PC-3 (cell line): ENCODE results near the gene CEND1. TPM values are rescaled to one million over a fixed set of nuclear protein-coding genes. Genes with fewer than 3 reads are reported as not detected.

Experiments used
- ATAC-seq: fragments of 200-7000 bp; cut with Tn5 transposase; 2 replicates; pipeline ENCODE4 v1.9.1; 2020; ENCODE audit warnings: mild to moderate bottlenecking, moderate library complexity
- BruUV-seq: library from RNA; stranded (reverse); fragments of 400-500 nt; replicated peaks from 2 replicates; lab custom pipeline; 2021; lab: Mats Ljungman, UMichigan
- CTCF ChIA-PET: fragments of 300-600 bp; sonication (Branson Sonifier 250); formaldehyde crosslinking; loops from one replicate; lab custom pipeline; 2022; ENCODE audit warnings: antibody characterized with exemption; lab: Charles Lee
- POLR2A ChIA-PET: fragments of 300-600 bp; sonication (Branson Sonifier 250); formaldehyde crosslinking; loops from one replicate; lab custom pipeline; 2022; ENCODE audit warnings: antibody characterized with exemption; ENCODE audit not compliant: unreplicated experiment; lab: Charles Lee
- DNase-seq: peaks from one replicate; pipeline ENCODE4 v3.0.0-alpha.2; 2015
- H2AFZ ChIP-seq: fragments of 300-600 bp; sonication (generic); 2 replicates; pipeline ENCODE4 v1.6.0; 2016; ENCODE audit warnings: antibody characterized with exemption, low read length
- H3F3A ChIP-seq: fragments of 300-600 bp; sonication (generic); one replicate; pipeline ENCODE4 v1.6.0; 2017; ENCODE audit warnings: antibody characterized with exemption, low read length, control low read depth, mild to moderate bottlenecking; ENCODE audit not compliant: unreplicated experiment
- H3K27ac ChIP-seq: fragments of 300-600 bp; sonication (generic); 2 replicates; pipeline ENCODE4 v1.5.1; 2016; ENCODE audit warnings: mild to moderate bottlenecking, low read length
- H3K27me3 ChIP-seq: fragments of 300-600 bp; sonication (generic); 2 replicates; pipeline ENCODE4 v1.6.1; 2016; ENCODE audit warnings: low read length, mixed read lengths
- H3K36me3 ChIP-seq: fragments of 300-600 bp; sonication (generic); 2 replicates; pipeline ENCODE4 v1.6.1; 2016; ENCODE audit warnings: low read depth, mixed run types, low read length, mixed read lengths
- H3K4me1 ChIP-seq: fragments of 300-600 bp; sonication (generic); 2 replicates; pipeline ENCODE4 v1.5.1; 2016; ENCODE audit warnings: low read length; ENCODE audit not compliant: insufficient read depth
- H3K4me2 ChIP-seq: fragments of 300-600 bp; sonication (generic); 2 replicates; pipeline ENCODE4 v1.6.0; 2016; ENCODE audit warnings: low read length
- H3K4me3 ChIP-seq: fragments of 300-600 bp; sonication (generic); 2 replicates; pipeline ENCODE4 v1.5.1; 2016; ENCODE audit warnings: mild to moderate bottlenecking, low read length, mixed read lengths
- H3K79me2 ChIP-seq: fragments of 300-600 bp; sonication (generic); 2 replicates; pipeline ENCODE4 v1.6.1; 2017; ENCODE audit warnings: low read length, mixed read lengths
- H3K9ac ChIP-seq: fragments of 300-600 bp; sonication (generic); 2 replicates; pipeline ENCODE4 v1.6.0; 2016; ENCODE audit warnings: mild to moderate bottlenecking, low read length
- H3K9me2 ChIP-seq: fragments of 300-600 bp; sonication (generic); replicated peaks from 2 replicates; pipeline ENCODE4 v1.6.1; 2016; ENCODE audit warnings: mixed run types, low read length, mixed read lengths
- H3K9me3 ChIP-seq: fragments of 300-600 bp; sonication (generic); 2 replicates; pipeline ENCODE4 v1.6.1; 2016; ENCODE audit warnings: low read length, mixed read lengths
- H4K20me1 ChIP-seq: fragments of 300-600 bp; sonication (generic); 2 replicates; pipeline ENCODE4 v1.6.1; 2016; ENCODE audit warnings: low read length, mixed read lengths
- CTCF ChIP-seq: fragments of 300-600 bp; sonication (generic); conservative IDR thresholded peaks from 2 replicates; pipeline ENCODE4 v1.5.1; 2017; ENCODE audit warnings: antibody characterized with exemption, low read depth, mild to moderate bottlenecking, low read length
- EZH2 ChIP-seq: fragments of 300-600 bp; sonication (generic); IDR thresholded peaks from one replicate; pipeline ENCODE4 v1.6.1; 2017; ENCODE audit warnings: antibody characterized with exemption, mild to moderate bottlenecking, low read length; ENCODE audit not compliant: unreplicated experiment
- EZH2phosphoT487 ChIP-seq: fragments of 300-600 bp; sonication (generic); IDR thresholded peaks from 2 replicates; pipeline ENCODE4 v1.6.1; 2018; ENCODE audit warnings: mild to moderate bottlenecking, antibody characterized with exemption, low read length, borderline replicate concordance
- intact Hi-C: fragments of 100-400 bp; cut with micrococcal nuclease; formaldehyde crosslinking; loops from 2 replicates; pipeline ENCODE4 v1.9.0; 2023
- total RNA-seq: library from RNA; depleted of rRNA; stranded (reverse); fragments of >200 nt; gene quantifications from 2 replicates; pipeline ENCODE4 v1.2.3, GENCODE V29; 2014

The CEND1 gene
- total RNA-seq, 1 experiment from 2014 or later = not detected

- TF ChIP-seq CTCF = no peak
- TF ChIP-seq EZH2 = no peak
- no peak for TF ChIP-seq EZH2phosphoT487
- no peak overlapping the region for H3K27ac ChIP-seq
- DNase-seq (no peak), ATAC-seq (no peak)
- intact Hi-C loops = no loop called here
- H3K27me3 ChIP-seq = no peaks in the 10 kb centered on the region
- H3F3A ChIP-seq = peaks cover 5% of the 10 kb centered on the region
- peaks cover 34% of the 10 kb centered on the region for H4K20me1 ChIP-seq
- no peak overlapping the region for H3K9ac ChIP-seq
- peaks cover 43% of the 10 kb centered on the region for H3K79me2 ChIP-seq
- no TSS peak for BruUV-seq
- ChIA-PET CTCF (no interaction called here), POLR2A (no interaction called here)
- H3K4me3 ChIP-seq = no peak overlapping the region
- H3K9me2 ChIP-seq = no peaks in the 10 kb centered on the region
- H3K36me3 ChIP-seq = peaks cover 33% of the 10 kb centered on the region
- H3K4me1 ChIP-seq = peaks cover 20% of the 10 kb centered on the region
- no peak overlapping the region for H2AFZ ChIP-seq
- H3K4me2 ChIP-seq = no peak overlapping the region
- no peaks in the 10 kb centered on the region for H3K9me3 ChIP-seq
These were observed 23.2 kb upstream of the CEND1 start for GRCh38 chr11:813072-813455.

- Histone ChIP-seq H2AFZ (no peak overlapping the region), H3K4me3 (peak overlapping the region; percentile 93; the same call in 1 of the 2 replicates), H4K20me1 (peaks cover 34% of the 10 kb centered on the region), H3F3A (peaks cover 5% of the 10 kb centered on the region), H3K9ac (no peak overlapping the region), H3K9me2 (no peaks in the 10 kb centered on the region), H3K9me3 (no peaks in the 10 kb centered on the region), H3K27me3 (no peaks in the 10 kb centered on the region), H3K4me2 (peak overlapping the region; percentile 99; the same call in 1 of the 2 replicates), H3K36me3 (peaks cover 33% of the 10 kb centered on the region), H3K79me2 (peaks cover 50% of the 10 kb centered on the region), H3K27ac (no peak overlapping the region), H3K4me1 (peaks cover 20% of the 10 kb centered on the region)
- no peak for ATAC-seq
- BruUV-seq = no TSS peak
- POLR2A ChIA-PET = no interaction called here
- intact Hi-C loops = no loop called here
- no peak for TF ChIP-seq EZH2phosphoT487
- TF ChIP-seq CTCF = no peak
- TF ChIP-seq EZH2 = no peak
- DNase-seq = no peak
- CTCF ChIA-PET = interaction anchor here (0.6 kb wide), 1 partner anchor 109 kb away, joined by 3 read pairs; no protein-coding TSS in a partner anchor
These were observed 22.5 kb upstream of the CEND1 start for GRCh38 chr11:812390-812789.

DNA sequence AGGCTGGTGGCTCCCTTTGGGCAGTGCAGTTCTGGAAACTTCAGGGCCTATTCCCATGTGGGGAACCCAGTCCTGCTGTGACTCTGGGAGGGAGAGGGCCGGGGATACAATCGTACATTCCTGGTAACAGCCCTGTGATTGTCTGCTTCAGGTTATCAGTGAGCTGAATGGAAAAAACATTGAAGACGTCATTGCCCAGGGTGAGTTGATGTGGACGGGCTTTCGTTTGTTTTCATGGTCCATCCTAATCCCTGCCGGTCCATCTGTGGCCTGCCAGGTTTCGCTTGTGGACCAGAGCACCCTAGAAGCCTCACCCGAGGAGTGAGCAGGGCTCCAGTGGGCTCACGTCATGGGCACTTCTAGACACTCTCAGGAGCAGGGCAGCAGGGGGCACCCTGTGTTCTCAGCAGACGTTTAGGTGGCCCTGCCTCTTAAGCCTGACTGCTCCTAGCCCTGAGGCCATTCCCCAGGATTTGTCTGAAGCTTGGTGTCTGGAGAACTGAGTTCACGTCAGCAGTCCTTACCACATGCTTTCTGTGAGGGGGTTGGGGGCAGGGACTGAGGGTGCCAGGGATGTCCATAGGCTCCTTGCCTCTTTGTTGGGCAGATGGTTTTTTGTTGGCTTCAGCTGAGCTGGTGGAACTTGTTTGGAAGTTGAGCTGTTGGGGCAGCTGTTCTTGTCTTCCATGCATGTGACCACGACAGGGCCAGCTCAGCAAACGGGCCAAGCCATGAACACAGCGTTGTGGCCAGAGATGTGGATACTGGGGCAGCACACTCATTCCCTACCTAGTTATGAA lies 21.8 kb upstream of the CEND1 start:
- no peak for ATAC-seq
- peaks cover 50% of the 10 kb centered on the region for H3K79me2 ChIP-seq

More for the DNA sequence above, 21.8 kb upstream of the CEND1 start:
- no peaks in the 10 kb centered on the region for H3K9me3 ChIP-seq
- no peak for DNase-seq
- no peak overlapping the region for H2AFZ ChIP-seq
- peaks cover 5% of the 10 kb centered on the region for H3F3A ChIP-seq
- H3K9ac ChIP-seq = peak overlapping the region; percentile 95; the same call in 1 of the 2 replicates
- H4K20me1 ChIP-seq = peaks cover 34% of the 10 kb centered on the region
- H3K4me1 ChIP-seq = peaks cover 20% of the 10 kb centered on the region
- BruUV-seq = no TSS peak
- H3K4me3 ChIP-seq = peak overlapping the region; percentile 93
- H3K4me2 ChIP-seq = peak overlapping the region; percentile 99
- H3K36me3 ChIP-seq = peaks cover 33% of the 10 kb centered on the region
- TF ChIP-seq EZH2phosphoT487 = no peak
- TF ChIP-seq CTCF = peak; percentile 28; the same call in 1 of the 2 replicates
- CTCF ChIA-PET = interaction anchor here (0.6 kb wide), 2 partner anchors 23 to 109 kb away, joined by 3 to 10 read pairs; no protein-coding TSS in a partner anchor
- no peak overlapping the region for H3K27ac ChIP-seq
- no peaks in the 10 kb centered on the region for H3K27me3 ChIP-seq
- no peaks in the 10 kb centered on the region for H3K9me2 ChIP-seq
- intact Hi-C loops = no loop called here
- POLR2A ChIA-PET = no interaction called here
